PC-3 (cell line): Measurements from ENCODE around the gene KRTAP2-4. TPM values are rescaled to one million over a fixed set of nuclear protein-coding genes. Genes with fewer than 3 reads are reported as not detected.
"Not testable (repeated sequence)": the region's sequence is repeated elsewhere in the genome, so short reads cannot be mapped to it uniquely, and the experiment has no call there.

Experiments
- ATAC-seq: fragments of 200-7000 bp; cut with Tn5 transposase; 2 replicates; pipeline ENCODE4 v1.9.1; 2020; ENCODE audit warnings: mild to moderate bottlenecking, moderate library complexity
- BruUV-seq: library from RNA; stranded (reverse); fragments of 400-500 nt; replicated peaks from 2 replicates; lab custom pipeline; 2021; lab: Mats Ljungman, UMichigan
- CTCF ChIA-PET: fragments of 300-600 bp; sonication (Branson Sonifier 250); formaldehyde crosslinking; loops from one replicate; lab custom pipeline; 2022; ENCODE audit warnings: antibody characterized with exemption; lab: Charles Lee
- POLR2A ChIA-PET: fragments of 300-600 bp; sonication (Branson Sonifier 250); formaldehyde crosslinking; loops from one replicate; lab custom pipeline; 2022; ENCODE audit warnings: antibody characterized with exemption; ENCODE audit not compliant: unreplicated experiment; lab: Charles Lee
- DNase-seq: peaks from one replicate; pipeline ENCODE4 v3.0.0-alpha.2; 2015
- H2AFZ ChIP-seq: fragments of 300-600 bp; sonication (generic); 2 replicates; pipeline ENCODE4 v1.6.0; 2016; ENCODE audit warnings: antibody characterized with exemption, low read length
- H3F3A ChIP-seq: fragments of 300-600 bp; sonication (generic); one replicate; pipeline ENCODE4 v1.6.0; 2017; ENCODE audit warnings: antibody characterized with exemption, low read length, control low read depth, mild to moderate bottlenecking; ENCODE audit not compliant: unreplicated experiment
- H3K27ac ChIP-seq: fragments of 300-600 bp; sonication (generic); 2 replicates; pipeline ENCODE4 v1.5.1; 2016; ENCODE audit warnings: mild to moderate bottlenecking, low read length
- H3K27me3 ChIP-seq: fragments of 300-600 bp; sonication (generic); 2 replicates; pipeline ENCODE4 v1.6.1; 2016; ENCODE audit warnings: low read length, mixed read lengths
- H3K36me3 ChIP-seq: fragments of 300-600 bp; sonication (generic); 2 replicates; pipeline ENCODE4 v1.6.1; 2016; ENCODE audit warnings: low read depth, mixed run types, low read length, mixed read lengths
- H3K4me1 ChIP-seq: fragments of 300-600 bp; sonication (generic); 2 replicates; pipeline ENCODE4 v1.5.1; 2016; ENCODE audit warnings: low read length; ENCODE audit not compliant: insufficient read depth
- H3K4me2 ChIP-seq: fragments of 300-600 bp; sonication (generic); 2 replicates; pipeline ENCODE4 v1.6.0; 2016; ENCODE audit warnings: low read length
- H3K4me3 ChIP-seq: fragments of 300-600 bp; sonication (generic); 2 replicates; pipeline ENCODE4 v1.5.1; 2016; ENCODE audit warnings: mild to moderate bottlenecking, low read length, mixed read lengths
- H3K79me2 ChIP-seq: fragments of 300-600 bp; sonication (generic); 2 replicates; pipeline ENCODE4 v1.6.1; 2017; ENCODE audit warnings: low read length, mixed read lengths
- H3K9ac ChIP-seq: fragments of 300-600 bp; sonication (generic); 2 replicates; pipeline ENCODE4 v1.6.0; 2016; ENCODE audit warnings: mild to moderate bottlenecking, low read length
- H3K9me2 ChIP-seq: fragments of 300-600 bp; sonication (generic); replicated peaks from 2 replicates; pipeline ENCODE4 v1.6.1; 2016; ENCODE audit warnings: mixed run types, low read length, mixed read lengths
- H3K9me3 ChIP-seq: fragments of 300-600 bp; sonication (generic); 2 replicates; pipeline ENCODE4 v1.6.1; 2016; ENCODE audit warnings: low read length, mixed read lengths
- H4K20me1 ChIP-seq: fragments of 300-600 bp; sonication (generic); 2 replicates; pipeline ENCODE4 v1.6.1; 2016; ENCODE audit warnings: low read length, mixed read lengths
- CTCF ChIP-seq: fragments of 300-600 bp; sonication (generic); conservative IDR thresholded peaks from 2 replicates; pipeline ENCODE4 v1.5.1; 2017; ENCODE audit warnings: antibody characterized with exemption, low read depth, mild to moderate bottlenecking, low read length
- EZH2 ChIP-seq: fragments of 300-600 bp; sonication (generic); IDR thresholded peaks from one replicate; pipeline ENCODE4 v1.6.1; 2017; ENCODE audit warnings: antibody characterized with exemption, mild to moderate bottlenecking, low read length; ENCODE audit not compliant: unreplicated experiment
- EZH2phosphoT487 ChIP-seq: fragments of 300-600 bp; sonication (generic); IDR thresholded peaks from 2 replicates; pipeline ENCODE4 v1.6.1; 2018; ENCODE audit warnings: mild to moderate bottlenecking, antibody characterized with exemption, low read length, borderline replicate concordance
- intact Hi-C: fragments of 100-400 bp; cut with micrococcal nuclease; formaldehyde crosslinking; loops from 2 replicates; pipeline ENCODE4 v1.9.0; 2023
- total RNA-seq: library from RNA; depleted of rRNA; stranded (reverse); fragments of >200 nt; gene quantifications from 2 replicates; pipeline ENCODE4 v1.2.3, GENCODE V29; 2014

The KRTAP2-4 gene
- total RNA-seq, 1 experiment from 2014 or later: not detected

GRCh38 chr17:41060052-41060604 lies 5.6 kb downstream of the KRTAP2-4 start, which contains the start of gene KRTAP2-3:
TSS of gene KRTAP2-3 (minus strand) at chr17:41060114. CDS start at chr17:41060050, 64 bp downstream.
- CTCF ChIA-PET: no interaction called here
- Histone ChIP-seq H3K27ac (peak within 1 kb of the TSS; percentile 94), H3K4me2 (peak within 1 kb of the TSS; percentile 54), H3K27me3 (no peaks in the 10 kb centered on the region), H3K9ac (peak within 1 kb of the TSS; percentile 57), H3K9me2 (no peaks in the 10 kb centered on the region), H3K36me3 (no peaks in the 10 kb centered on the region), H3K9me3 (no peaks in the 10 kb centered on the region), H3F3A (peaks cover 8% of the 10 kb centered on the region), H3K4me3 (no peak within 1 kb of the TSS), H4K20me1 (no peaks in the 10 kb centered on the region), H3K79me2 (no peaks in the 10 kb centered on the region), H2AFZ (no peak within 1 kb of the TSS), H3K4me1 (peaks cover 67% of the 10 kb centered on the region)
- intact Hi-C loops: loop anchor here (5.0 to 10.0 kb wide), 3 partner anchors 55 to 155 kb away; partner anchors contain the start of gene KRTAP3-1
- no TSS peak for BruUV-seq
- POLR2A ChIA-PET: no interaction called here
- peak; percentile 86 for DNase-seq
- ATAC-seq: peak; percentile 48
- TF ChIP-seq CTCF (no peak), EZH2 (no peak), EZH2phosphoT487 (no peak)

GRCh38 chr17:41059276-41060051 lies 6.2 kb downstream of the KRTAP2-4 start:
- BruUV-seq, CTCF ChIA-PET, H2AFZ ChIP-seq, H3K36me3 ChIP-seq, H3F3A ChIP-seq, H3K9me3 ChIP-seq, H3K9me2 ChIP-seq, H4K20me1 ChIP-seq, H3K27me3 ChIP-seq, H3K4me3 ChIP-seq, H3K79me2 ChIP-seq: not testable (repeated sequence)
- H3K9ac ChIP-seq: peak overlapping the region; percentile 57
- intact Hi-C loops: loop anchor here (2.0 to 10.0 kb wide), 5 partner anchors 55 to 263 kb away; partner anchors contain the start of gene KRTAP3-1
- ATAC-seq (peak; percentile 18), DNase-seq (peak; percentile 81)
- H3K4me1 ChIP-seq: peaks cover 61% of the 10 kb centered on the region
- POLR2A ChIA-PET: interaction anchor here (0.5 to 0.6 kb wide), 2 partner anchors 20 to 72 kb away, joined by 3 to 5 read pairs; no protein-coding TSS in a partner anchor
- H3K4me2 ChIP-seq: peak overlapping the region; percentile 54
- peak overlapping the region; percentile 94 for H3K27ac ChIP-seq

- TF ChIP-seq CTCF: no peak
- no peak for TF ChIP-seq EZH2
- no peak for TF ChIP-seq EZH2phosphoT487
- Histone ChIP-seq H3K4me3 (no peak overlapping the region), H3K9me3 (no peaks in the 10 kb centered on the region), H3K27me3 (no peaks in the 10 kb centered on the region), H3K9me2 (no peaks in the 10 kb centered on the region), H3K27ac (peak overlapping the region; percentile 94), H3K9ac (peak overlapping the region; percentile 57), H3K79me2 (no peaks in the 10 kb centered on the region), H3K4me1 (peaks cover 55% of the 10 kb centered on the region), H2AFZ (no peak overlapping the region), H3K4me2 (peak overlapping the region; percentile 54), H4K20me1 (no peaks in the 10 kb centered on the region), H3F3A (peaks cover 8% of the 10 kb centered on the region), H3K36me3 (no peaks in the 10 kb centered on the region)
- ChIA-PET CTCF (no interaction called here), POLR2A (interaction anchor here (0.5 to 0.6 kb wide), 2 partner anchors 20 to 73 kb away, joined by 3 to 5 read pairs; no protein-coding TSS in a partner anchor)
- DNase-seq (peak; percentile 89), ATAC-seq (peak; percentile 80)
- no TSS peak for BruUV-seq
- intact Hi-C loops: loop anchor here (2.0 kb wide), 2 partner anchors 150 to 264 kb away; no protein-coding TSS in a partner anchor
Observed at GRCh38 chr17:41058741-41059140, 6.9 kb downstream of the KRTAP2-4 start.
